ENCODE data around the gene PTPRD.

DNA sequence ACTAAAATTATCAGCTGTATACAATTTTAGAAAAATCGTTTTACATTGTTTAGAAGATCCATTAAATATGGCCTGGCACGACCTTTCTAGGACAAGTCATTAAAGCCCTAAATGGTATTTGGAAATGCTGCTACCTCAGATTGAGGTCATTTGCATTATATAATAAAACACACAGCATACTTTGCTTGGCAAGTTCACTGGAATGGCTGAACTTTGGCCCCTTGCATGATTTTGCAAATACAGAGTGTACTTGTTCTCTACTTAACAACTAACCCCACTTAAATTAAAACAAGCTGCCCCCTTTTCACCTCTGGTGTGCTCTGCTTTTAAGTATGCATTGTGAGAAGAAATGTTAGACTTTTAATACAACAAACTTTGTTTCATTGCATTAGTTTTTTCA lies 860.1 kb downstream of the PTPRD start:
- TF ChIP-seq YY1 (IDR thresholded peaks at IDR 0.05; ENCODE audit: insufficient read depth, insufficient read length) (no peak), ZNF274 (IDR thresholded peaks at IDR 0.05; ENCODE audit: low read depth, low read length) (no peak), SUZ12 (IDR thresholded peaks at IDR 0.05; ENCODE audit: extremely low read depth, insufficient read depth, insufficient read length) (no peak)
